SK-N-MC (cell line): Measurements from ENCODE around the gene FAN1.

Experiments
- EZH2 ChIP-seq: fragments of 200-600 bp; sonication (generic); IDR thresholded peaks from one replicate; pipeline ENCODE4 v1.6.1; 2017; ENCODE audit warnings: antibody characterized with exemption
- FOXP2 ChIP-seq: optimal IDR thresholded peaks from 2 replicates; pipeline ENCODE3; 2011; ENCODE audit warnings: mild to moderate bottlenecking, moderate library complexity; ENCODE audit not compliant: insufficient read depth; ENCODE audit errors: extremely low read length, control extremely low read depth
- POLR2AphosphoS5 ChIP-seq: IDR thresholded peaks from 2 replicates; pipeline ENCODE4 v1.6.1; 2012; ENCODE audit warnings: mild to moderate bottlenecking, low read depth, low read length, borderline replicate concordance

DNA sequence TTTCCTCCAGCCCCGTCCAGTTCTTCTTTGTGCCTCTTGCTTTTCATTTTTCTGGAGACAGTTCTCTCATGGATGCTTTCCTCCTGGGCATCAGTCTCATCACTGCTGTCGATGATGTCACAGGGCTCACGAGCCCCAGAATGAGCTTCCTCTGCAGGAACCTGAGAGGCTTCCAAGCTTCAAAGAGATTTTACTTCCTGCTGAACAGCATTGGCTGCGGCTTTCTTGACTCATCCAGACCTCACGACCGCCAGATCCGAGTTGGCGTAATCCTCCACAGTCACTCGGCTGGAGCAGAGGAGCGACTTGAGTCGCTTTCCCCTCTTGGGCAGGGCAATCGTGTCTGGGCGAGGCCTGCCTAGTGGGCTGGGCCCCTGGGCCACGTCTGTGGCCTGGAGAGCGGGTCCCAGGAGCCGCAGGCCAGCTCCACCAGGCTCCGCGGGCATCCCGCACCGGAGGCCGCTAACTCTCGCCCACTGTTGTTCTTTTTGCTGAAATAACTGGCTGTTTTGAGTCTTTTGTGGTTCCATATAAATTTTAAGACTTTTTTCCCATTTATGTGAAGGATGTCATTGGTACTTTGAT lies 20.8 kb upstream of the FAN1 start:
- no peak for TF ChIP-seq EZH2
- no peak for TF ChIP-seq POLR2AphosphoS5
- no peak for TF ChIP-seq FOXP2
